HG02763 (cell line): Measurements from ENCODE around the gene ATG7.

ENCODE experiments used
- ATAC-seq: cut with Tn5 transposase; IDR thresholded peaks from one replicate; pipeline ENCODE4 v1.9.1; 2021; ENCODE audit warnings: mild to moderate bottlenecking, moderate library complexity; ENCODE audit not compliant: unreplicated experiment

Gene ATG7

DNA sequence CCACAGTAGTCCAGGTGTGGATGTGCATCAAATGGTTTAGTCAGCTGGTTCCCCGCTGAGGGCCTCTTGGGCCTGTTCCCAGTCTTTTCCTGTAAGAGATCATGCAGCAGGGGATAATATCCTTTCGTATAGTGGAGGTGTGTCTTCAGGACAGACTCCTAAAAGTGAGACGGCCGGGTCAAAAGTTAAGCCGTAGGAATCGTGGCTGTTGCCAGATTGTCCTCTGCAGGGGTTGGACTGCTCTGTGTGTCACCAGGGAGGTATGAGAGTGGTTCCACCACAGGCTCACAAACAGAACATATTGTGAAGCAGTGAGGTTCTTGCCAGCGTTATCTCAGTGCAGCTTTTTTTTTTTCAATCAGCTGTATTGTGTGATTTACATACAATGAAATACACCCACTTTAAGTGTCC is 276.5 kb downstream of the ATG7 start:
- no peak for ATAC-seq

DNA sequence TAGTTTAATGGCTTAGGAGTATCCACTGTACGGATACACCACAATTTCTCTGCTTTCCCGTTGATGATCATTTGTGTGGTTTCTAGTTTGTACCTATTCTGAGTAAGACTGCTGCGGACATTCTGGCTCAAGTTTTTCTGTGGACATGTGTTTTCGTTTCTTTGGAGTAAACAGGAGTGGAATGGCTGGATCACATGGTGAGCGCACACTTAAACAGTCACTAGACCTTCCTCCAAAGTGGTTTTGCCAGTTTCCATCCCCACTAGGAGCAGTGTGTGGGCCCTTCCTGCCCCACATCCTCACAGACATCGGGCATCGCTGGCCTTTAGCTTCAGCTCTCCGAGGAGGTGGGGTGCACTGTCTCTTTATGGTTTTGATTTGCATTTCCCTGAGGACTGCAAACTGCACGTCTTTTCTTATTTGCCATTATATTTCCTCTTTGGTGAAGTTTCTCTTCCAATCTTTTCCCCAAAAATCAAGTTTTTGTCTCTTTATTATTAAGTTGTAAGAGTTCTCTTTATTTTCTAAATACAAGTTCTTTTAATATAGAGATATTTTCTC is 277.5 kb downstream of the ATG7 start:
- ATAC-seq: no peak

DNA sequence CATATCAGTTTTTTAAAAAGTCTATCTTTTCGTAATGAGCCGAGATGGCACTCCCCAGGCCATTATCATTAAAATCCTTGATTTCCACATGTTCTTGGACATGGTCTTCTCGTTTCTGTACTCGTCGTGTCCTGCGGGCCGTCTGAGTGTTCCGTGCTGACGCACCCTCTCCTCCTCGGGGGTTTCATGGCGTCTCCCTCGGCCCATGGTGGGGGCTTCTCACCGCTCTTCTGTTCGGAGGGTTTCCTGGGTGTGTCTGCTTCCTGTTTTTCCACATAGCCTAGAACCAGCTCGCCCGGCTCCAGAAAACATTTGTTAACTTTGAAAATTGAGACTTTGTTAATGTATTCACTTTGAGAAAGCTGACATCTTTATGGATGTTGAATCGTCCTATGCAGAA is 278.8 kb downstream of the ATG7 start:
- ATAC-seq: no peak

DNA sequence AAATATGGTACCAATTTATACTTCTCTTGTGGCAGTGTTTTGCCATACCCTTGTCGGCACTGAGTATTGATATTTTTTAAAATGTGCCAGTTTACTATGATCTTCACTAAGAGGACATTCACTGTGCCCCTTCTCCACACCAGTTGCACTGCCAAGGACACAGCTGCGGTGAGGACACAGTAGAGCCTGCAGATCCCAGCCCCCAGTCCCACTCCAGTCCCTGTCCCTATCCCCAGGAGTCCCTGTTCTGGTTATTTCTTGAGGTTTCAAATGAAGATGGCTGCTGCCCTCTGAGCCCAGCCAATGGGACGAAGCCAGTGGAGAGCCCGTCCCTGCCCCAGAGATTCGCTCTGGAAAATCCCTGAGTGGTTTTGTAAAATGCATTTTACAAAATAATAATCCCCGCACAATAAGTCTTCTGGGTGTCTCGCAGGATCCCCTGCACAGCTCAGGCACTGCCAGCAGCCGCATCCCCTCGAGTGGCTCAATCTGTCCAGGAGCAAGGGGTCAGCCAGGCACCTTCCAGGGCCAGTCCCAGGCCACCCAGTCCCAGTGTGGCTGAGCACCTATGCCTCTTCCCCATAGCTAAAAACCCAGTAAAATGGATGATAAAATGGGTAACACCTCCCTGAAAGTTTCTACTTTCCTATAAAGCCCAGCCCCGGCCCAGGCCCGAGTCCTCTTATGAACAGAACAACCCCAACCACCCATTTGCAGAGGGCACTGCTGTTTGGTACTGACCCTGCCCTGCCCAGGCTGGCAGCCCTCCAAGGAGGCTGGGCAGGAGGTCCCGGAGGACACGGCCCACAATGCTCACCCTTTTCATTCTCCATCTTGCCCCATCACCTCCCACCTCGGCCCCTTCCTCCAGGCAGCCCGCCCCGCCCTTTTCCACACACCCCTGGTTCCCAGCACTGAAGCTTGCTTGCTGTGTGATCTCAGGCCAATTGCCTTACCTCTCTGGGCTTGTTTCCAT is 280.4 kb downstream of the ATG7 start:
- ATAC-seq: no peak

DNA sequence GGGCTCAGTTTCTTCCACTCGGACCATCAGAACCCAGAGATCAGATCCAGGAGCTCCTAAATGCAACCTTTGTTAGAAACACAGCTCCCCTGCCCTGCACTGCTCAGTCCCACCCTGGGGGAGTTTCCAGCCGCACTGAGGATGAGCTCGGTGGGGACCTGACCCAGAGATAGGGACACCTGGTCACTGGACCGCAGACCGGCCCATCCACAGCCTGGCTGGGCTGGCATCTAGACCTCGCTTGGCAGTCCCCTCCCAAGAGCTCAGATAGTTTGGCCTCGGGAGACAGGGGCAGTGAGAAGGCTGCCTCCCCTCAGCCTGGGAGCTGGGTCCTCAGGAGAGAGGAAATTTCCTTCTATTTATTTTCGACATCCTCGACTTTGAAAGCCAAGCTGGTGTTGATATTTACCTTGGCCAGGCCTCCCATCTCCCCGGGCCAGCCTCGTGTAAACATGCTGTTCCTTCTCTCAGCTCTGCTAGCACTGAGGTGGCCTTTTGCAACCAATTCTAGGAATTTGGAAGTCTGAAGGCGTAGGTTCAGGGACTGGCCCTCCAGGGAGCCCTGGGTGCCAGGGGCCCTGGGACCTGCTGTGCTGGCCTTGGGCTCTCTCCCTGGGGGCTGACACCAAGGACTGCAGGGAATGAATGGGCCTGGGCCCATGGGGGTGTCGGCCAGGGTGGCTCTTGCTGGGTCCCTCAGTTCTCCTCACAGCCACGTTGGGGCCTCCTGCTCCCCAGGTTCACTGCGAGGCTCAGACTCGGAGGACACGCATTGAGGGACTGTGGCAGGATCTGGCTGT is 281.4 kb downstream of the ATG7 start:
- no peak for ATAC-seq

DNA sequence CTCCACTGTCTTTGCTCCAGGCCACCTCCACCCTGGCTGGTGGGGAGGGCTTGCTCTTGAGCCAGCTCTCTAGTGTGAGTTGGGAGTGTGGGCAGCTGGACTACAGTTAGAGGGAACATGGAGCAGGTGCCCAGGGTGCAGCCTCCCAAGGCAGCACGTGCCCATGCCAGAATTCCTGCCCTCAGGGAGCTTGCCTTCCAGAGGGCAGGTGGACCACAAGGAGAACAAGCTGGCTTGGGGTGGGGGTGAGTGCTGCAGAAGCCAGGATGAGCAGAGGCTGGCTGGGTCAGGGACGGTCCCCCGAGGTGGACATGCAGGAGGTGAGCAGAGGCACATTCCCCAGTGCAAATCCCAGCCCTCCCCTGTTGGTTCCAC is 282.0 kb downstream of the ATG7 start:
- no peak for ATAC-seq

DNA sequence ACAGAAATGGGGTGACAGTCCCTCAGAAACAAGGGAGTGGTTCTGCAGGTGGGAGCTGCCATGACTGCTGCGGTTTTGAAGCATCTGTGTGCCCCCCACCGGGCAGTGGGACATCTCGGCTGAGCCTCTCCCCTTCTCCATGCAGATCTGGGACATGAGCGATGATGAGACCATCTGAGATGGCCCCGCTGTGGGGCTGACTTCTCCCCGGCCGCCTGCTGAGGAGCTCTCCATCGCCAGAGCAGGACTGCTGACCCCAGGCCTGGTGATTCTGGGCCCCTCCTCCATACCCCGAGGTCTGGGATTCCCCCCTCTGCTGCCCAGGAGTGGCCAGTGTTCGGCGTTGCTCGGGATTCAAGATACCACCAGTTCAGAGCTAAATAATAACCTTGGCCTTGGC is 282.5 kb downstream of the ATG7 start:
- ATAC-seq: no peak

DNA sequence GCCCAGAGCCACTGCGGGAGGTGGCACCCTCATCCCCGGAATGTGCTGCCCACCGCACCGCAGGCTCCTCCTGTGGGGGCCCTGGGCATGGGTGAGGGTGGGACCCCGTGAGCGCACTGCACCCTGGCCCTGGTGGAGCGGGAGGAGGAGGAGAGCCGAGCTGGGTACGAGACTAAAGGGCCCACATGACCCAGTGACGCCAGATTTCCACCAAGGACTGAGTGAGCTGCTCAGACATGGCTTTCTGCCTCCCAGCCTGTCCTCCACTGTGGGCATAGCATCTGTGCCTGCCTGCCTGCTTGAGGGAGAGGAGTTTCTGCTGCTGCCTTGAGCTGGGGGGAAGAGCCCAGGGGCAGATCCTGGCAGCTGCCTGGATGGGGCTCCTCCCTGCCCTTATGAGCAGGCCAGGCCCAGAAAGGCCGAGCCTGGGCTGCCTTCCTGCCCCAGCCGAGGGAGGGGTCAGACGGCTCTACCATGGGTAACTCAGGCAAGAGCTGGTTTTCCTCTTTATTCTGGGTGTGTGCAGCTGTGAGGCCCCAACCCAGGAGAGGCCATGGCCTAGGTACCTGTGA is 283.1 kb downstream of the ATG7 start:
- ATAC-seq: no peak

DNA sequence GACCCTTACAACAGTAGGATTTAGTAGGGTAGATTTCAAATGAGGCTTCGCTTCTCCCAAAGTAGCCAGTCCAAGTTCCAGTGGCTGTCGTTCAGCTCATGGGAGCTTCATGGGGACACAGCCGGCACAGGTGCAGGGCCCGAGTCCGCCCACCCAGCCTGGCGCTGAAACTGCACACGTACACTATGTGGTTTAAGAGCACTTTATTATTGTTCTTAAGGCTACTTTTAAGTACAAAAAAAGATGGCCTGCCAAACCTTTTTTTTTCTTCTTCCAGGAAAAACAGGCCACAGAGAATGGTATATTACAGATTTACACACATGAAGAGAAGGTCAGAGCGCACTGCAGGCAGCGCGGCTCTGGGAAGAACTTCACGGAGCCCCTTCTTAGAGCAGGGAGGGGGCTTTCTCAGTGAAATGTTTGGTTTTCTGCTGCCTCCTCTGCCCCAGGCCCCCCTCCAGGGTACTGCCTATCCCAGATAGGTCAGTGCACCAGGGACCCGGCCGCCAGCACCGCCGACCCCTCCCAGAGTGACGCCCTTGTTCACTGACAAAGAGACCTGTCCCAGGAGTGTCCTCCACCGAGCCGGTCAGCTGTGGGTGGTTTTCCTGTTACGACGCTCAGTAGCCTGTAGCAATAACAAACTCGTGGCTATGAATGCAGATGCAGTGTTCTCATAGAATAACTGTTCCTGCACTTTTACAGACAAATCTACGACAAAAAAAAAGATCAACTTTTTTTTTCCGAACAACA is 283.9 kb downstream of the ATG7 start:
- ATAC-seq: no peak

DNA sequence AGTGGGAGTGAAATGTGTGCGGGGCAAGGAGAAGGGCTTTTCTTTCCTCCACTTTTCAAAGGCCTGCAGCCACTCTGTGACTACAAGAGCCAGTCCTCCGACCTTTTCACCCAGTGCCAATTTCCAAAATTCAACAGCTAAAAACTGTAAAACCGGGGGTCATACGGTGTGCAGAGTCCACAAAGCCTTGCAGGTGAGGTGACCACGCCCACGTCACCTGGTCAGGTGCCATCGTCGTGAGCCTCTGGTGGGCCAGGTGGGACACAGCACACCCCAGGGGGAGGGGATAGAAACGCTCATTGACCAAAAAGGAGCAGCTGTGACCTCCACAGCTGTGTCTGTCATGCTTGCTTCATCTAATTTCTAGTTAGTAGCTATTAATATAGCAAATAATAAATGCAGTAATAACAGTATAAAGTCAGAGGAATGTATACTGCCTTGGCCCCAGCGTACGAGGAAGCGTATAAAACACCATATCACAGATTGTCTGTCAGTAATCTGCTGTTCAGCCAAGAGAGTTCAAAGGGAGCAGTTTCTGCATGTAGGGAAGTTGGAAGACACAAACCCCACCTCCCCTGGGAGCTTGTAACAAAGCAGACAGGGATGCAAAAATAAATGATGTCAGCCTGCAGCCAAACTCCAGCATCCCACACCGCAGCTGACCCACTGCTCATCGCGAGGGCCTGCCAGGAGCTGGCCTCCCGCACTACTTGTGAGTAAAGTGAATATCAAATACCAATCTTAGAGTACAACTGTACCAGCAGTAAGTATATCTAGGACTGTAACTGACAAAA is 284.9 kb downstream of the ATG7 start:
- no peak for ATAC-seq

DNA sequence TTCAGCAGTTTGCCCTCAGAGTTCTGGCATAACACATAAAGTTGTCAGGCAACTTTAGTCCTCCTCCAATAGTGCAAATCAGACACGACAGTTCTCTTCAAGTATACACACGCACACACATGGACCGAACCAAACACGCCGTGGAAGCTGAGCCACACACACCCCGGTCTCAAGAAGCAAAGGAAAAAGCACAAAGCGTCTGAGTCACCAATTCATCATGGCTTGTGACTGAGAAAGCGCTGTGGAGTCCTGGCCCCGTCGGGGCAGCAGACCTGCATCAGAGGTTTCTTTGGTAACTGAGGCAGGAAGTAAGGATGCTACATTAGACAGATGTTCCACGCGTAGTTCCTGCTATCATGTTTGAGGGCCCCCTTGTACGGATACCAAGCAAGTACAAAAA is 285.8 kb downstream of the ATG7 start:
- no peak for ATAC-seq

DNA sequence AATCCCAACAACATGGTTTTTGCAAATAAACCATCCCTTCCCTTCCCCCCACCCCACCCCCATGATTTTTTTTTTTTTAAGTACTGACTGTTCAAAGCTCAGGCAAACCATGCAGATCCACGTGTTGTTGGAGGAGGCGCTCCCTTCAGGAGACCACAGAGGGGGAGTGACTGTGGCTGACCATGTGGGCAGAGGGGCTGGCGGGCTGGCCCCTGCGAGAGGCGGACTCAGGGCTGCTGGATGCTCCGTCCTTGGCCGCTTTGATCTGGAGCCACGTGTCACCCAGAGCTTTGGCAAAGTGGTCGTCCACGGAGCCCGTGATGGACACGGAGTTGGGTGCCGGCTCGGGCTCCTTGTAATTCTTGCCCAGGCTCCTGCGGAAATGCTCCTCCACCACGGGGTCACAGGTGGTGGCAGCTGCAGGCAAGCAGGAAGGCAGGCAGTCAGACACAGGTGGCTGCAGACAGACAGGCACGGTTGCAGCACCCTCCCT is 286.3 kb downstream of the ATG7 start:
- ATAC-seq: no peak

DNA sequence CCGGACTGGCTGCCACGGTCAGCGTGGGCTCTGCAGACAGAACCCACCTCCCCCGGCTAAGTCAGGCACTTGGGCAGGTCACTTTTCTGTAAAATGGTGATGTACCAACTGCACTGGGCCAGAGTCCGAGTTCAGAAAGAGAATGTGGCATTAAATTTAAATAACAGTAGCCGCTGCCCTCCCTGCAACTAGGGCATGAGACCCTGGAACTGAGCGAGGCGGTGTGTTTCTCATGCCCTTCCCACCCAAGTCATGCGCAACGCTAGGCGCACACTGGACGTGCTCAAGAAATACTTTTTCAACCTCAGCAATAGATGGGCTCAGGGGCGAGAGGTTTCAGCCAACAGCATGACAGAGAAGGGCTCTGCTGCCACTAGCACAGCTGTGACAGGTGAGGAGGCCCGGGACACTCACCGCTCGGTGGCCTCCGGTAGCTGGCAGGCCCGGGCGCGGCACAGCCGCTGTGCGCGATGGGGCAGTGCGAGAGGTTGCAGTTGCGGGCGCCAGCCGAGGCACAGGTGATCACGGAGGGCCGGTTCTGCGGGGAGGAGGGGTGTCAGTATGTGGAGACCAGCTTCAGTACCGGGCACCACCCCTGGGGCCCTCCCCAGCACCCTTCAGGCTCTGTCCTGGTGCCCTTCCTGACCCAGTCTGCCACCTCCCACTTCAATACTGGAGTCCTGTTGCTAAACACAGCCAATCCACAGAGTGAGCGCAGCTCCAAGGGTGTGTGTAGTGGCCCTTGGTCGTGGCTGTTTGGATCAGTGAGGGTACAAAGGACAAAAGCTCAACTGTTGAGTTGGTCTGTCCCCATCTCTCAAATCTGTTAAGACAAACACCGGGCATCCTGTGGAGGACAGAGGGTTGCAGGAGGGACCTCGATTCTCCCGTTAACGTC is 287.0 kb downstream of the ATG7 start:
- no peak for ATAC-seq

DNA sequence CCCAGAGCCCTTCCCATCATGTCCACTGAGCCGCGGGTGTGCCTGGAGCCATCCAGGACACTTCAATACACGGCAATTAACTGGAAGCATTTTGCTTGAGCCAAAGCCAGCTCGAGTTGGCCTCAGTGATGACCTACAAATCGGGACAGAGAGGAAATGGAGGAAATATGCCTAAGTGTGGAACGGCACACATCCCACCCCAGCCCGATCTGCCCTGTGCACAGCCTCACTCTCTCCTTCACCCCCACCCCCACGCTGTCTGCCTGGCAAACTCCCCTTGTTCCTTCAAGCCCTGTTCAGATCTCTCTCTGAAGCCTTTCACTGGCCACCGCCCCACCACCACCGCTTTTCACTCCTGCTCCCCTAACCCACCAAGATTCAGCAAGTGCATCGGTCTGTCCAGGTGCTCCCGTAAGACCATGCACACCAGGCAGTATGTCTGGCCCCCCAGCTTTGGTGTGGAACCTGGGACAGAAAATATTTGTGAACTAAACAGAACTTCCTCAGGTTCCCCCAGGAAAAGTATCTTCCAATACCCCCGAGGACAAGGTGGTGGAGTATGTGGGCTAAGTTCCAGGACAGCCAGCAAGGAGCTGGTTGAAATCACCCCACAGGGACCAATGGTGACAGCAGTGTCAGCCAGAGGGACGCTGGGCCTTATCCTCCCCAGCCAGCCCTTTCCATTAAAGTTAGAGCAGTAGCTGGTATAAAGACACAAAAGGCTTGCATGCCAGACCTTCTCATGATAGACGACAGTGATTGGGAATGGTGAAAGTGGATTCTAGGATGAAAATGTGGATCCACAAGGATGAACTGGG is 287.8 kb downstream of the ATG7 start:
- no peak for ATAC-seq

DNA sequence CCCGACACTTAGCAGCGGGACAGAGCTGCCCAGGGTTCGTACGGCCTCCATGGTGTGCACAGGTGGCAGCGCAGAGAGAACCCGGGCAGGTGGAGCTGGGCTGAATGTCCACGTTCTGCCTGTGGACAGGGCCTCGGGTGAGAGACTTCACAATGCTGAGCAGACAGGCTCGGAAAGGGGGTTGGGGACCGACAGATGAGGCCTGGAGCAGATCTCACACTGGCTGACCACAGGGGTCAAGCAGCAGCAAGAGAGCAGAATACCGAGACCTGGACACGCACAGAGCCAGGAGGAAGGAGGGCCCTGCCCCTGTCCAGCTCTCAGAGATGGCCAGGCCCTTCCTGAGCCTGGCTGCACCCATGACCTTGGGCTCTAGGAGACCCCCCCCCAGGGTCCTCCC is 288.5 kb downstream of the ATG7 start:
- no peak for ATAC-seq

DNA sequence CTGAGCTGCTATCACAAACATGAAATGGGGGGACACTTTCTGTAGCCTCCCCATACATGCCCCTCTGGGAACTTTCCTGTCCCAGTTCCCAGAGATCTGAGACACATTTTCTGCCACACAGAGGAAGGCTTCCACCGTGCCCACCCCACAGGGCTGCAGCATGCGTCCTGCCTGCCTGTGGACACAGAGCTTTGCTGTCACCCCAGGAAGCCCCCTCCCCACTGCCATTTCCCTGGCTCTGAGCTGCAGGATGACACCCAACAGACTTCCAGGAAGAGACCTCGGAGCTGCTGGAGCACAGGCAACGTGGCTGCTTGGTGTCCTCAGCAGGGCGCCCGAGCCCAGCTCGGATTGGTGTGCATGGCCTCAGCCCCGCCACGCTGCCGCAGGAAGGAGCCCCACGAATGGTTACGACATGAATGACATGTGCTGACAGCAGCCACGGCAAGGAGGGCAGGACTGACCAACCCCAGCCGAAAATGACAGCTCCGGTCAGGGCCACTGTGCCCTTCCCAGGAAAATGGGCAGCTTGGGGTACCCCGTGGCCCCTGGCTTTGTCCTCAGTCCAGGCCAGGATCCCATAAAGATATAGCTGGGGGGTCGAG is 290.2 kb downstream of the ATG7 start:
- ATAC-seq: no peak

DNA sequence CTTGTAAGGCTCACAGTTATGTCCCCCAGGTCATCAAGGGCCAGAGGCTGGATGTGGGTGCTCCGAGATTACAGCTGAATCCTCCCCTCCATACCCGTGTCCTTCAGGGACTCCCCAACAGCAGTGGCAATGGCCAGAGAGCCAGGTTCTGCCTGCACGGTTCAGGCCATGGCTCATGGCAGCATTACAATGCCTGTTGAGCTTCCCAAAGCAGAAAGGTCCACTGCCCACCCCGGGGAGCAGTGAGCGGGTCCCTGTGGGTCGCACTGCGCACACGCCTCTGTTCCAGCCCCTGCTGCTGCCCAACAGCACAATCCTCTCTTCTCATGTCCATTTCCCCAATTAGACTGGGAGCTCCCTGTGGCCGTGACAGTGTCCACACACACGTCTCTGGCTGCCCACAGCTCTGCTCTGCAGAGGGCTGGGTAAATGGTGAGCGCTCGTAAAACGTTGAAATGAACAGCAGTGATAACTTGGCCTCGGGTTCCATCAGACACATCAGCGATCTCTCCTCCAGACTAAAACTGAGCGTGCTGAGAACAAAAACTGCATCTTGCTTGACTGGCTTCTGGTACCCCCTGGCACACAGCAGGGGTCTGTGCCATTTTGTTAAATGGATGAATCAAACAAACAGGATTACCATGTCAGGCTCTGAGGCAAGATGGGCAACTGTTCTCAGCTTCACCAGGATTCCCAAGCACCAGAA is 291.1 kb downstream of the ATG7 start:
- no peak for ATAC-seq
